DMS153 treated with DMSO at 0.1 percent for 48 hours (cell line): ENCODE results near the gene ZNF747.
A peak's percentile ranks its signal among the peaks of the same experiment; 100 is the strongest.

Experiments used
- DNase-seq: peaks from one replicate; lab custom pipeline; 2025; ENCODE audit not compliant: unreplicated experiment; lab: John Stamatoyannopoulos, UW

ZNF747 gene

DNA sequence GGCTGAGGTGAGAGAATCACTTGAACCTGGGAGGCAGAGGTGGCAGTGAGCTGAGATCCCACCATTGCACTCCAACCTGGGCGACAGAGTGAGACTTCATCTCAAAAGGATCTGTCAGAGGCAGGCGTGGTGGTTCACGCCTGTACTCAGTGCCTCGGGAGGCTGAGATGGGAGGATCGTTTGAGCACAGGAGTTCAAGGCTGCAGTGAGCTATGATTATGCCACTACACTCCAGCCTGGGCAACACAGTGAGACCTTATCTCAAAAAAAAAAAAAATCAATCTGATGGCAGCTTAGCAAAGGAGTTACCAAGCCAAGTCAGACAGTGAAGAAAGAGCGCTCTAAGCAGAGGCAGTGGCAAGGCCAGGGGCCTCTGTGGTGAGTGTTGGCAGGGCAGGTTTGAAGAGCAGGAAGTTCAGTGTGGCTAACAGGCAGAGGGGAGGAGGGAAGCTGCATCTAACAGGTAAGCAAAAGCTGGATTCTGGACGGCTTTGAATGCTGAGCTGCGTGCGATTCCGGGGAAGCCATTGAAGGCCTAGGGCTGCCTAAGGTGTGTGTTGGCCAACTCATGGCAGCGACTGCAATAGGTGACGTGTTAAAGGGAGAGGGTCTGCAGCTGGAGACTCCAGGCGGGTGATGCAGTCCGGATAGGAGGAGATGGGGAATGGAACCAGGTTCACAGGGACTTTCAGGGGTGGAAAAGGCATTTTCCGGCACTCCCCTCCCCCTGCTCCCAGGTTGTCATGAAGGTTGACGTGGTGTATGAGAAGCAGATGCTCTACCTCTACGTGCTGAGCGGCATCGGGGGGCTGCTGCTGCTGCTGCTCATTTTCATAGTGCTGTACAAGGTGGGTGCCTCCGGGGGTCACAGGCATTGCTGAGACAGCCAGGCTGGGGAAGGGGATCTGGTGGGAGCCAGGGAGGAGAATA, 15.3 kb downstream of the ZNF747 start:
- no peak for DNase-seq

DNA sequence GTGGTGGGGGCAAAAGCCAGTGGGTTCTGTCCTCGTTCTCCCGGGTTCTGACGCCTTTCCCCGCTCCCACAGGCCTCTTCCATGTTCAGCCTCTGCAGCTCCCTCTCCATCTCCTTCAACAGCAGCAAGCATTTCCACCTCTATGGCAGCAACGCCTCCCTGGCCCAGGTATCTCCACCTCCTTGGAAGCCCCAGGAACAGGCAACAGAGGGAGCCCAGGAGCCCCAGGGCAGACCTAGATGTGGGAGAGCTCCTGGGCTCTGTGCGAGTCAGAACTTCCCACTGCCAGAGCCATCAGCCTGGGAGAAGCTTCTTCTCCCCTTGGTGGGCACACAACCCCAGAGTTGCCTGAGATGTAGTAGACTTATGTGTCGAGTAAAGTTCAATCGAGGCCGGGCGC, 16.1 kb downstream of the ZNF747 start:
- no peak for DNase-seq

GRCh38 chr16:30515275-30515674, 19.4 kb downstream of the ZNF747 start:
- DNase-seq = no peak

GRCh38 chr16:30511509-30511908, 23.1 kb downstream of the ZNF747 start:
- DNase-seq = no peak

- no peak for DNase-seq
Observed at GRCh38 chr16:30510376-30510938, 24.2 kb downstream of the ZNF747 start.

- no peak for DNase-seq
Observed at GRCh38 chr16:30509081-30509765, 25.4 kb downstream of the ZNF747 start.

DNA sequence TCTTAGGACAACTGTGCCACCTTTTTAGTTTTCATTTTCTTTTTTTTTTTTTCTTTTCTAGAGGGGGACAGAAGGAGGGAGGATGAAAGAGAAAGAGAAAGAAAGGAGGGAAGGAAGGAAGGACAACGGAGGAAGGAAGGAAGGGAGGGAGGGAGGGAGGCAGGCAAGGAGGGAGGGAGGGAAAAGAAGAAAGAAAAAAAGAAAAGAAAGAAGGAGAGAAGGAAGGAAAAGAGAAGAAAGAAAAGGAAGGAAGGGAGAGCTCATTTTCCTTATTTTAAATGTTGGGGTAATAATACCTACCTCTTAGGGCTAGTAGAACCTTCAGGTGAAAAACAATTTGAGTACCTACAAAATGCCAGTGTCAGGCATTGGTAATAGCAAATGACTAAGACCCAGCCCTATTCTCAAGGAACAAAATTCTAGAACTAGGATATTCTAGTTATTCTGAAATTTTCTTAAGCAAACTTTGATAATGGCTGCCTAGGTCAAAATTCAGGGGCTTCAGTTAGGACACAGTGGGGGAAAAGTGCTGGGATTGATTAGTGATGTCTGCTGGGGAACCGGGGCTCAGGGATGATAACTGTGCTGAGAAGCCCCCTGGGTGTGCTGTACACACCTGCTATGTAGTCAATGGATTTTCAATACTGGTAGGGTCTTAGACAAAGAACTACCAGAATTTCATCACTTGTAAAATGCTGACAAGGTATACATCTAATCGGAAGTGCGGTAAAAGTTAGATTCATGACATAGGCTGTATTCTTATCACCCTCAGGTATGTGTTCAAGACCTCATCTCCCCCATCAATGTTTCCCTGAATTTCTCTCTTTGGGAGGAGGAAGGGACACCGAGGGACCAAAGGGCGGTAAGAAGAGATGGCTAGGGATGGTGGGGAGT, 31.0 kb downstream of the ZNF747 start:
- no peak for DNase-seq

GRCh38 chr16:30499284-30499683, 35.4 kb downstream of the ZNF747 start:
- no peak for DNase-seq

- no peak for DNase-seq
Observed at GRCh38 chr16:30494709-30495108, 39.9 kb downstream of the ZNF747 start.

GRCh38 chr16:30493941-30494488, 40.6 kb downstream of the ZNF747 start:
- DNase-seq = no peak

- no peak for DNase-seq
Observed at GRCh38 chr16:30491744-30492308, 42.8 kb downstream of the ZNF747 start.

DNA sequence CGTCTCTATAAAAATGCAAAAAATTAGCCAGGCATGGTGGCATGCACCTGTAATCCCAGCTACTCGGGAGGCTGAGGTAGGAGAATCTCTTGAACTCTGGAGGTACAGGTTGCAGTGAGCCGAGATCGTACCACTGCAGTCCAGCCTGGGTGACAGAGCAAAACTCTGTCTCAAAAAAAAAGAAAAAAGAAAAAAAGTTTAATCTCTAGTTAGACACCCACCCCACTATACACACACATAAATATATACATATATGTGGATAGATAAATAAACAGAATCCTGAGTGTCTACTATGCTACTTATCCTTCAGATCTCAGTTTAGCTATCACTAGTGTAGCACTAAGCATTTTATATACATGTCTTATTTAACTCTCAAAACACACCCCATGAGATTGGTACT, 43.4 kb downstream of the ZNF747 start:
- no peak for DNase-seq

GRCh38 chr16:30490210-30490609, 44.4 kb downstream of the ZNF747 start:
- no peak for DNase-seq

GRCh38 chr16:30488764-30489605, 45.7 kb downstream of the ZNF747 start:
- peak; percentile 15 for DNase-seq

GRCh38 chr16:30485818-30486436, 48.7 kb downstream of the ZNF747 start:
- no peak for DNase-seq

DNA sequence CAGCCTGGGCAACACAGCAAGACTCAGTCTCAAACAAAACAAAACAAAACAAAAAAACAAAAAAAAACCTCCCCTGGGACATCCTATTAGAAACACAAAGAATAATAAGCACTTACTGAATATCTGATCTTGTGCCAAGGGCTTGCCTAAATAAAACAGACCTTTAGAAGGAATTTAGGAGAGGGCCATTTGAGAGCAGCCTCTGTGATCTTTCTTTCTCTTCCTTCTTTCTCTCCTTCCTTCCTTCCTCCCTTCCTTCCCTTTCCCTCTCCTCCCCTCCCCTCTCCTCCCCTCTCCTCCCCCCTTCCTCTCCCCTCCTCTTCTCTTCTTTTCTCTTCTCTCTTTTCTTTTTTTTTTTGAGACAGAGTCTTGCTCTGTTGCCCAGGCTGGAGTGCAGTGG, 49.8 kb downstream of the ZNF747 start:
- no peak for DNase-seq

DNA sequence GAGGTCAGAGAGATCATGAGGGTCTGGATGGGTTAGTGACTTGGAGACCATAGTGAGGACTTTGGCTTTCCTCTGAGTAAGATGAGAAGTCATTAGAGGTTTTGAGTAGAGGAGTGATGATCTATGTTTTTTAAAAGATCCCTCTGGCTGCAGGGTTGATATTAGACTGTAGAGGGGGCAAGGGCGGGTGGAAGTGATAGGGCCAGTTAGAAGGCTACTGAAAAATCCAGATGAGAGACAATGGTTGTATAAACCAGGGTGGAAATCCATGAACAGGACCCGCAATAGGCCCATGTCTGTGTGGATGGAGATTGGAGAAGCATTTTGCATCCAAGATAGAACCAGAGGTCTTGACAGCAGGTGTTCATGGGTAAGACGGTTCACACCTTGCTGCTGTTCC, 52.3 kb downstream of the ZNF747 start:
- no peak for DNase-seq

- no peak for DNase-seq
Observed at GRCh38 chr16:30481381-30481780, 53.3 kb downstream of the ZNF747 start.
